ENCODE data around the gene RAB7A. TPM values are rescaled to one million over a fixed set of nuclear protein-coding genes. Genes with fewer than 3 reads are reported as not detected.

RAB7A gene
- total RNA-seq, 1 experiment from 2014 or later = 284 TPM

DNA sequence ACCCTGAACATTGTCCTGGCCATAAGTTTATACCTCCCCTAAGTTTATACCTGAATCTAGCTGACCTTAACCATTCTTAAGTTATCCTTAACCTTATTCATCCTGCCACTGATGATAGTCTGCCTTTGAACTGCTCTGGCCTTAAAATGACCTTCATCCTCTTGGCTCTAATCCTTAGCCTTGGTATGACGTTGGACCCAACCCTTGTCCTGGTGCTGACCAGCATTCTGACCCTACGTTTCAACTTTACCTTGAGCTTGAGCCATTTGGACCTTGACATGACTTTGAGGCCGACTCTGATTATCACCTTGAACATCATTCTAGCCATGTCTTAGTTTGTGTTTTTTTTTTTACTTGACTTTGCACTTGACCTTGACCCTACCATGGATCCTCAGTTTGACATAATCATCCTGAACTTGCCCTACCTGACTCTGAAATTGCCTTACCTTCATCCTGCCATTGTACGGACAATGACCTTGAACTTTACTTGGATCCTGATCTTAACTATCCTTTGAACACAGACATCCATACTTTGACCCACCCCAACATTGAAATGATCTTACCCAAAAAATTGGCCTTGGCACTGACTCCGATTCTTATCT, 92.3 kb downstream of the RAB7A start:
- ChIA-PET CTCF (no interaction called here), POLR2A (no interaction called here)
- TF ChIP-seq, protein P1, sequence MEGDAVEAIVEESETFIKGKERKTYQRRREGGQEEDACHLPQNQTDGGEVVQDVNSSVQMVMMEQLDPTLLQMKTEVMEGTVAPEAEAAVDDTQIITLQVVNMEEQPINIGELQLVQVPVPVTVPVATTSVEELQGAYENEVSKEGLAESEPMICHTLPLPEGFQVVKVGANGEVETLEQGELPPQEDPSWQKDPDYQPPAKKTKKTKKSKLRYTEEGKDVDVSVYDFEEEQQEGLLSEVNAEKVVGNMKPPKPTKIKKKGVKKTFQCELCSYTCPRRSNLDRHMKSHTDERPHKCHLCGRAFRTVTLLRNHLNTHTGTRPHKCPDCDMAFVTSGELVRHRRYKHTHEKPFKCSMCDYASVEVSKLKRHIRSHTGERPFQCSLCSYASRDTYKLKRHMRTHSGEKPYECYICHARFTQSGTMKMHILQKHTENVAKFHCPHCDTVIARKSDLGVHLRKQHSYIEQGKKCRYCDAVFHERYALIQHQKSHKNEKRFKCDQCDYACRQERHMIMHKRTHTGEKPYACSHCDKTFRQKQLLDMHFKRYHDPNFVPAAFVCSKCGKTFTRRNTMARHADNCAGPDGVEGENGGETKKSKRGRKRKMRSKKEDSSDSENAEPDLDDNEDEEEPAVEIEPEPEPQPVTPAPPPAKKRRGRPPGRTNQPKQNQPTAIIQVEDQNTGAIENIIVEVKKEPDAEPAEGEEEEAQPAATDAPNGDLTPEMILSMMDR (IDR thresholded peaks at IDR 0.05; ENCODE audit: insufficient read depth in 1 of 2, low read depth in 1 of 2, low read length in 1 of 2, severe bottlenecking in 1 of 2, unreplicated experiment in 1 of 2) = no peak
- Histone ChIP-seq H3K27me3 (replicated peaks; ENCODE audit: control insufficient read depth, insufficient read depth, low read length) (no peaks in the 10 kb centered on the region), H3K4me3 (ENCODE audit: low read depth, low read length) (no peak overlapping the region), H3K36me3 (ENCODE audit: control insufficient read depth, insufficient read depth, low read length) (peaks cover 8% of the 10 kb centered on the region), H3K4me1 (no peaks in the 10 kb centered on the region), H3K9me3 (no peaks in the 10 kb centered on the region)
- intact Hi-C loops (cut with micrococcal nuclease; ENCODE audit: unreplicated experiment) = no loop called here
- Mint-ChIP-seq H3K9me3 (ENCODE audit: unreplicated experiment) (no peaks in the 10 kb centered on the region), H3K4me3 (ENCODE audit: unreplicated experiment) (no peak overlapping the region), H3K27ac (ENCODE audit: unreplicated experiment) (no peak overlapping the region), H3K36me3 (ENCODE audit: insufficient read depth, unreplicated experiment) (peaks cover 69% of the 10 kb centered on the region), H3K4me1 (ENCODE audit: low read depth, unreplicated experiment) (no peaks in the 10 kb centered on the region), H3K27me3 (ENCODE audit: insufficient read depth, unreplicated experiment) (no peaks in the 10 kb centered on the region)
- no peak for DNase-seq
- BruUV-seq (replicated peaks) = no TSS peak

DNA sequence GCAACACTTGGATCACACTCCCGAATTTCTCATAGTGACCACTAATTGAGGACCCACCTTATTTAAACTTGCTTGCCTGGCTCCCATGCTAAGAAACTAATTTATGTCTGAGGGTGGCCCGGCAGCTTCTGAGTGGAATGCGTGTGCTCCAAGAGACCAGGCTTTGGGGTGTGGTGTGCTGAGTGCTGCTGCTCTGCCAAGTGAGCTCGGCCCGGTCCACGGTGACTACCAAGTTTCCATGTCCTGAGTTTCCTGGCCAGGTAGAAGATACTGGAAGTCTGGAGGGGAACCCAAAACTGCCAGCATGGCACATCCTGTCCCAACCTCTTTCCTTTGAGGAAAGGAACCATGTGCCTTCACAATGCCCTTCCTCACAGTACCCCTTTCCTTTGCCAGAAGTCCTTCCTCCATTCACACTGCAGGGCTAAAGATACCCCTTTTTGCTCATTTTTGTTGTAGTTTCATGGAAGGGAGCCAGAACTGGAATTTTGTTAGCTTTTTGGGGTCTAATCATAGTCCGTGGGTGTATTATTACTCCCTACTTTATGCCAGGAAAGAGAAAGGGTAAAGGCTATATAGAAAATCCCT, 94.4 kb downstream of the RAB7A start:
- intact Hi-C loops (cut with micrococcal nuclease; ENCODE audit: unreplicated experiment) = no loop called here
- no peaks in the 10 kb centered on the region for H3K9me3 Mint-ChIP-seq (ENCODE audit: unreplicated experiment)
- BruUV-seq (replicated peaks) = no TSS peak
- Histone ChIP-seq H3K9me3 (no peaks in the 10 kb centered on the region), H3K4me3 (ENCODE audit: low read depth, low read length) (no peak overlapping the region), H3K27me3 (replicated peaks; ENCODE audit: control insufficient read depth, insufficient read depth, low read length) (no peaks in the 10 kb centered on the region), H3K4me1 (no peaks in the 10 kb centered on the region), H3K36me3 (ENCODE audit: control insufficient read depth, insufficient read depth, low read length) (peaks cover 5% of the 10 kb centered on the region)
- TF ChIP-seq, protein P1 (IDR thresholded peaks at IDR 0.05; ENCODE audit: insufficient read depth in 1 of 2, low read depth in 1 of 2, low read length in 1 of 2, severe bottlenecking in 1 of 2, unreplicated experiment in 1 of 2) = no peak
- ChIA-PET POLR2A (no interaction called here), CTCF (no interaction called here)
- peaks cover 54% of the 10 kb centered on the region for H3K36me3 Mint-ChIP-seq (ENCODE audit: insufficient read depth, unreplicated experiment)
- no peak for DNase-seq
- H3K4me3 Mint-ChIP-seq (ENCODE audit: unreplicated experiment) = no peak overlapping the region
- H3K27me3 Mint-ChIP-seq (ENCODE audit: insufficient read depth, unreplicated experiment) = no peaks in the 10 kb centered on the region
- no peak overlapping the region for H3K27ac Mint-ChIP-seq (ENCODE audit: unreplicated experiment)
- no peaks in the 10 kb centered on the region for H3K4me1 Mint-ChIP-seq (ENCODE audit: low read depth, unreplicated experiment)

DNA sequence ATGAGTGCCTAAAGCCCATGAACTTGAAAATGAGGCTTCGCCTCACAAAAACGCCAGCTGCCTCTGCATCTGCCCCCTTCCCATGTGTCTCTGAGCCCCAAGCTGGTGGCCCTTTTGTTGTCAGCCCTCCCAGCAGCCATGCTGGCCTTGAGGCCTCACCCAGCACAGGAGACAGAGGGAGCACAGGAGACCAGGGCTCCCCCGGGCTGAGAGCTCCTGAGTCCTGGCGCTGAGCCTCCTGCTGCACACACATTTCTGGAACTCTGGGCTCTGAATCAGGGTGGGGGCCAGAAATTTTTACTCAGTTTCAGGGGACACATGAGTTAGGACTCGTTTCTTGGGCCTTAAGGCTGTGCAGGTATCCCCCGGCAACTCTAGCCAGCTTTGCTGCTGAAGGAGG, 97.0 kb downstream of the RAB7A start:
- Histone ChIP-seq H3K4me1 (peaks cover 3% of the 10 kb centered on the region; the same call in 1 of the 2 replicates), H3K36me3 (ENCODE audit: control insufficient read depth, insufficient read depth, low read length) (peaks cover 3% of the 10 kb centered on the region), H3K27me3 (replicated peaks; ENCODE audit: control insufficient read depth, insufficient read depth, low read length) (no peaks in the 10 kb centered on the region), H3K4me3 (ENCODE audit: low read depth, low read length) (no peak overlapping the region), H3K9me3 (no peaks in the 10 kb centered on the region)
- Mint-ChIP-seq H3K4me3 (ENCODE audit: unreplicated experiment) (no peak overlapping the region), H3K9me3 (ENCODE audit: unreplicated experiment) (no peaks in the 10 kb centered on the region), H3K27ac (ENCODE audit: unreplicated experiment) (no peak overlapping the region), H3K36me3 (ENCODE audit: insufficient read depth, unreplicated experiment) (peaks cover 42% of the 10 kb centered on the region), H3K4me1 (ENCODE audit: low read depth, unreplicated experiment) (no peaks in the 10 kb centered on the region), H3K27me3 (ENCODE audit: insufficient read depth, unreplicated experiment) (no peaks in the 10 kb centered on the region)
- no TSS peak for BruUV-seq (replicated peaks)
- intact Hi-C loops (cut with micrococcal nuclease; ENCODE audit: unreplicated experiment) = no loop called here
- DNase-seq = no peak
- POLR2A ChIA-PET = no interaction called here
- TF ChIP-seq, protein P1 (IDR thresholded peaks at IDR 0.05; ENCODE audit: insufficient read depth in 1 of 2, low read depth in 1 of 2, low read length in 1 of 2, severe bottlenecking in 1 of 2, unreplicated experiment in 1 of 2) = no peak
- CTCF ChIA-PET = interaction anchor here (0.5 kb wide), 1 partner anchor 104 kb away, joined by 3 read pairs; no protein-coding TSS in a partner anchor

Data from Caco-2 (cell line).